ENCODE measurements around the gene KIF26B.

KIF26B gene

GRCh38 chr1:245480393-245481120 lies 325.8 kb downstream of the KIF26B start:
- DNase-seq: no peak

- DNase-seq: no peak
Measured at GRCh38 chr1:245481261-245481660, 326.5 kb downstream of the KIF26B start.

GRCh38 chr1:245483247-245483646 lies 328.5 kb downstream of the KIF26B start:
- DNase-seq: no peak

GRCh38 chr1:245484176-245484575 lies 329.4 kb downstream of the KIF26B start:
- DNase-seq: no peak

- DNase-seq: no peak
Measured at GRCh38 chr1:245485996-245486395, 331.2 kb downstream of the KIF26B start.

GRCh38 chr1:245486775-245487470 lies 332.1 kb downstream of the KIF26B start:
- DNase-seq: no peak

- DNase-seq: no peak
Measured at GRCh38 chr1:245488346-245489129, 333.8 kb downstream of the KIF26B start.

- DNase-seq: no peak
Measured at GRCh38 chr1:245489838-245490237, 335.1 kb downstream of the KIF26B start.

- no peak for DNase-seq
Measured at GRCh38 chr1:245493029-245493428, 338.2 kb downstream of the KIF26B start.

- no peak for DNase-seq
Measured at GRCh38 chr1:245495681-245496080, 340.9 kb downstream of the KIF26B start.

GRCh38 chr1:245500546-245500945 lies 345.8 kb downstream of the KIF26B start:
- no peak for DNase-seq

GRCh38 chr1:245501633-245502032 lies 346.8 kb downstream of the KIF26B start:
- DNase-seq: no peak

GRCh38 chr1:245503548-245503947 lies 348.8 kb downstream of the KIF26B start:
- no peak for DNase-seq

- no peak for DNase-seq
Measured at GRCh38 chr1:245510144-245510543, 355.4 kb downstream of the KIF26B start.

- no peak for DNase-seq
Measured at GRCh38 chr1:245512181-245512888, 357.6 kb downstream of the KIF26B start.

GRCh38 chr1:245512980-245513578 lies 358.3 kb downstream of the KIF26B start:
- DNase-seq: no peak

GRCh38 chr1:245516284-245516759 lies 361.5 kb downstream of the KIF26B start:
- DNase-seq: no peak

- no peak for DNase-seq
Measured at GRCh38 chr1:245520611-245521010, 365.8 kb downstream of the KIF26B start.

GRCh38 chr1:245526141-245526540 lies 371.4 kb downstream of the KIF26B start:
- DNase-seq: no peak

- DNase-seq: no peak
Measured at GRCh38 chr1:245528258-245528635, 373.5 kb downstream of the KIF26B start.

- no peak for DNase-seq
Measured at GRCh38 chr1:245530937-245531336, 376.2 kb downstream of the KIF26B start.

GRCh38 chr1:245537992-245538391 lies 383.2 kb downstream of the KIF26B start:
- no peak for DNase-seq

GRCh38 chr1:245538671-245539070 lies 383.9 kb downstream of the KIF26B start:
- no peak for DNase-seq
